WI38 (cell line): ENCODE measurements around the gene B4GALT2.

ENCODE experiments used
- H3K4me3 ChIP-seq: 2 replicates; pipeline ENCODE4 v1.5.1; 2011; ENCODE audit warnings: low read depth, mild to moderate bottlenecking, control low read depth, low read length
- TF ChIP-seq, protein P1 (sequence below): IDR thresholded peaks from 2 replicates; pipeline ENCODE4 v1.5.1; 2012; ENCODE audit warnings: low read depth, mild to moderate bottlenecking, control low read depth, low read length

Gene B4GALT2

DNA sequence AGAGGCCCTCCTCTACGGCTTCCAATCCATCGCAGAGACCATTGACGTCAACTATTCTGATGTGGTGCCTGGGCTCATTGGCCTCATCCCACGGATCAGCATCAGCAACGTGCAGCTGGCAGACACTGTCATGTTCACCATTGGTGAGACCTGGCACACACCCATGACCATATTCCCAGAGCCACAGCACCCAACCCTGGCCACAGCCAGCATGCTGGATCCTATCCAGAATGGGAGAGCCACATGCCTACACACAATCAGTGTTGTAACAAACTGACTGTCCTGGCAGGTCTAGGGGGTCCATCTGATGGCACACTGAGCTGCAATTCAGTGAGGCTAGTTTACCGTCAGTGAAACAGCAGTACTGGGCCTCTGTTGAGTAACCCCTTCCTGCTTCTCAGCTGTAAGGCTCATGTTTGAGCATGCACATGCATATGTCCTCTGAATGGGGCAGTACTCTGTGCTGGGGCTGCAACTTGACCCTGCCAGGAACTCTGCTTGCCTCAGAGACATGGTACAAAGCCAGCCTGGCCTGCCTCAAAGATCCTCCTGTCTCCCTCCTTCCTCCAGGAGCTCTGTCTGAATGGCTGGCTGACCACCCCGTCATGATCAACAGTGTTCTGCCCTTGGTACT, 21.5 kb upstream of the B4GALT2 start:
- no peak overlapping the region for H3K4me3 ChIP-seq
- TF ChIP-seq, protein P1, sequence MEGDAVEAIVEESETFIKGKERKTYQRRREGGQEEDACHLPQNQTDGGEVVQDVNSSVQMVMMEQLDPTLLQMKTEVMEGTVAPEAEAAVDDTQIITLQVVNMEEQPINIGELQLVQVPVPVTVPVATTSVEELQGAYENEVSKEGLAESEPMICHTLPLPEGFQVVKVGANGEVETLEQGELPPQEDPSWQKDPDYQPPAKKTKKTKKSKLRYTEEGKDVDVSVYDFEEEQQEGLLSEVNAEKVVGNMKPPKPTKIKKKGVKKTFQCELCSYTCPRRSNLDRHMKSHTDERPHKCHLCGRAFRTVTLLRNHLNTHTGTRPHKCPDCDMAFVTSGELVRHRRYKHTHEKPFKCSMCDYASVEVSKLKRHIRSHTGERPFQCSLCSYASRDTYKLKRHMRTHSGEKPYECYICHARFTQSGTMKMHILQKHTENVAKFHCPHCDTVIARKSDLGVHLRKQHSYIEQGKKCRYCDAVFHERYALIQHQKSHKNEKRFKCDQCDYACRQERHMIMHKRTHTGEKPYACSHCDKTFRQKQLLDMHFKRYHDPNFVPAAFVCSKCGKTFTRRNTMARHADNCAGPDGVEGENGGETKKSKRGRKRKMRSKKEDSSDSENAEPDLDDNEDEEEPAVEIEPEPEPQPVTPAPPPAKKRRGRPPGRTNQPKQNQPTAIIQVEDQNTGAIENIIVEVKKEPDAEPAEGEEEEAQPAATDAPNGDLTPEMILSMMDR = no peak

DNA sequence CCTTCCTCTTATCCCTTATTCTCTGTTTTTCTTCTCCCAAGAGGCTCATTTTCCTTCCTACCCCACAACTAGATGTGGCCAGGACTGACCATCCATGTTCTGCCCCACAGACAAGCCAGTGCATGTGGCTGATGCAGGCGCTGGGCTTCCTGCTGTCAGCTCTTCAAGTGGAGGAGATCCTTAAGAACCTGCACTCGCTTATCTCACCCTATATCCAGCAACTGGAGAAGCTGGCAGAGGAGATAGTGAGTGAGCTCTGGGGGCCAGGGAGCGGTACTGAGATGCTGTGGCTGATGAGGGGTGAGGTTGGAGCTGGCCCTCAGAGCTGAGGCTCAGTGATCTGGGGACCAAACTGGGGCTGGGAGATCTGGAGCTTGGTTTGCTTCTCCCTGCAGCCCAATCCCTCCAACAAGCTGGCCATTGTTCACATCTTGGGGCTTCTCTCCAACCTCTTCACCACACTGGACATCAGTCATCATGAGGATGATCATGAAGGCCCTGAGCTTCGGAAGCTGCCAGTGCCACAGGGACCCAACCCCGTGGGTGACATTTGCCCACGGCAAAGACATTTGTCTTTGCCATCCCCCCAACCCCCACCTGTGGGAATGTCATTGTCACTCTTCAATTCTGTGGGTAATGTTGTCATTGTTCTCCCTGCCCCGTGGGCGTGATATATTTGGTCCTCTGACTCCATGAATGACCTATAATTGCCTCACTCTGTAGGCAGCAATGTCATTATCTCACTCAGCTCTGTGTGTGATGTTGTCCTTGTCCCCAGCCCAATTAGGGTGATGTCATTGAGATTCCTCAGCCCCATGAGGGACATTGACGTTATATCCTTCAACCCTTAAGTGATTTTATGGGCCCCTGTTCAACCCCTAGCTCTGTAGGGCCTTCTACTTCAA, 20.4 kb upstream of the B4GALT2 start:
- TF ChIP-seq, protein P1 = no peak
- no peak overlapping the region for H3K4me3 ChIP-seq

DNA sequence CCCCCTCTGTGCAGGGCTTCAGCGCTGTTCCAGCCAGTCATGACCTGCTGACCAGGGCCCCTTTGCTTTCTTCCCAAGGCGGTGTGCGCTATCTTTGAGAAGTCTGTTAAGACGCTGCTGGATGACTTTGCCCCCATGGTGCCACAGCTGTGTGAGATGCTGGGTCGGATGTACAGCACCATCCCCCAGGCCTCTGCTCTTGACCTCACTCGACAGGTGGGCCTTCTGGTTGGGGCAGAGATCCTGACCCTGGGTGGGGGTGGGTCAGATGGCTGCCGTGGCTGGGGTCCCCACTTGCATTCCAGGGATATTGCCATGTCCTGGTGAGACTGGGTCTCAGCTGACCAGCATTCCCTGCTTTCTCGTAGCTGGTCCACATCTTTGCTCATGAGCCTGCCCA, 18.2 kb upstream of the B4GALT2 start:
- H3K4me3 ChIP-seq = no peak overlapping the region
- TF ChIP-seq, protein P1 = no peak

DNA sequence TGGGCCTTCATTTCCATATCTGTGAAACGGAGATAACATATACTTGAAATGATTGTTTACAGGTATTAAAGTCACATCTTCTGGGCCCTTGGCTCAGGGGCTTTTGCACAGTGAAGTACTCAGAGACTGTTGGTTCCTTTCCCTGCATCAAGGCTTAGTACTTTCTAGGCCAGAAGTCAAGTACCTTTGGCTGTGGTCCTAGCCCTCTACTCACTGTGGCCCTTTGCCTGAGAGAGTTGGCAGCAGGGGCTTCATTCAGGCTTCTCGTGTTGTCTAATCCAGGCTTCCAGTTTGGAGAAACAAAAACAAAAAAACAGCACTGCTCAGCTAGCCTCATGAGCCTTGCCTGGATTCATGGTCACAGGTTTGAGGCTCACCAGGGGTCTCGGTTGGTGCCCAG, 17.3 kb upstream of the B4GALT2 start:
- TF ChIP-seq, protein P1 = no peak
- H3K4me3 ChIP-seq = no peak overlapping the region

DNA sequence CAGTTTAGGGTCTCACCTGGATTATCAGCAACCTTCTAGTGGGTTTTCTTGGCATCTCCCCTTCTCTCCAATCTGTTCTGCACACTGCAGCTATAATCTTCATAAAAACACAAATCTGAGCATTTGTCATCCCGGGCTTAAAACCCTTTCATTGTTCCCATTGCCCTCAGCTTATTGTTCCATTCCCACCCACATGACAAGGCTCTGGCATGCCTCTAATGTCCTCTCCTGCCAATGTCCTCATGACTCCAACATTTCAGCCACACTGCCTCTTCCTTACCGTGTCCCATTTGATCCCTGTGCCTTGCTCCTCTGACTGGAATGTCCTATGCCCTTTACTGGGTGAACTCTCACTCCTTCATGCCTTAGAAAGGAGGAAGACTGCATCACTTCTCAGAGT, 16.7 kb upstream of the B4GALT2 start:
- no peak overlapping the region for H3K4me3 ChIP-seq
- TF ChIP-seq, protein P1 = no peak

DNA sequence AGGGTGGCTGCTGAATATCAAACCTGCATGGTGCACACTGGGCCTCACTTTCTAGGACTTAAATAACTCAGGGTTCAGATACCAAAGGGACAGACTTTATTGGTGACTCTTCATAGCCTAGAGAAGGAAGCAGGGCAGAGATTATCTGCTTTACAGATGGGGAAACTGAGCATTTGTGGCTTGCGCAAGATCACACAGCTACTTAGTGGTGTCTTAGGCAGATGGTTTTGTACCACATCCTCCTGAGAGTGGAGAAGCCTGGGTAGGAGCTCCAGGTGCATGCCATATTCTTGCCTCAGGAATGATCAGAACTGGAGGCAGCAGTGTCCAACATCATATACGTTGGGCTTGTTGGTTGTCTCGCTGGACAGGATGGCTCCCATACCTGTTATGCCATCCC, 16.0 kb upstream of the B4GALT2 start:
- H3K4me3 ChIP-seq = no peak overlapping the region
- TF ChIP-seq, protein P1 = no peak

DNA sequence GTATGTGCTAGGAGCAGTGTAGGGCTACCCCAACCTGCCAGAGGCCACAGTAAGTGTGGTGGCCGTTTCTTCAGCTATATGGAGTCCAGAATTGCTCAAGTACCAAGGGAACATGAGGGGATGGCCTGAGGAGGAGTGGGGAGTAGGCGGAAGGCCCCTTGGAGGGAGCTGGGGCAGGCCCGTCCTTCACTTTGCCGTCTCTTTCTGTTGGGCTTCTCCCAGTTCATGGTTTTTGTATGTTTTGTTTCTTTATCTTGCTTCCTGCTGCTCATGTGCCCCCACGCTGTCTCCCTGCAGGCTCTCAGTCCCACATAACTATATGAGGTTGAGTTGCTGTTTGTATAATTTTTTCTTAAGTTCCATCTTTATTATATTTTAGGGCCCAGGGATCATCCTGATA, 15.1 kb upstream of the B4GALT2 start:
- TF ChIP-seq, protein P1 = no peak
- H3K4me3 ChIP-seq = no peak overlapping the region
